Measurements from ENCODE around the gene PDE4D. TPM values are rescaled to one million over a fixed set of nuclear protein-coding genes. Genes with fewer than 3 reads are reported as not detected.

PDE4D gene
- total RNA-seq, 1 donor from 2014 or later = 14.2 TPM

- H3K4me1 Mint-ChIP-seq (ENCODE audit: low read depth, unreplicated experiment) = peaks cover 30% of the 10 kb centered on the region
- no peak for FAIRE-seq
- Histone ChIP-seq H3K36me3 (ENCODE audit: insufficient read depth, low read length) (no peaks in the 10 kb centered on the region), H3K9me3 (ENCODE audit: insufficient read depth, low read depth, low read length) (no peaks in the 10 kb centered on the region), H3K4me2 (ENCODE audit: low read length) (peak overlapping the region; percentile 94), H3K27ac (ENCODE audit: low read depth, low read length) (no peak overlapping the region), H3K27me3 (ENCODE audit: insufficient read depth, low read length) (peaks cover 5% of the 10 kb centered on the region), H3K4me1 (ENCODE audit: insufficient read depth, low read length) (peaks cover 31% of the 10 kb centered on the region), H3K4me3 (ENCODE audit: insufficient read depth, low read depth, low read length) (peak overlapping the region; percentile 69), H3K9ac (ENCODE audit: low read length) (peak overlapping the region; percentile 85), H3K79me2 (ENCODE audit: insufficient read depth, low read length) (no peaks in the 10 kb centered on the region), H4K20me1 (ENCODE audit: insufficient read depth, low read length) (no peaks in the 10 kb centered on the region), H2AFZ (ENCODE audit: low read depth, low read length) (peak overlapping the region; percentile 82)
- H3K27ac Mint-ChIP-seq (ENCODE audit: unreplicated experiment) = peak overlapping the region; percentile 87
- peak overlapping the region; percentile 91 for H3K4me3 Mint-ChIP-seq (ENCODE audit: unreplicated experiment)
- H3K27me3 Mint-ChIP-seq (ENCODE audit: low read depth, unreplicated experiment) = no peaks in the 10 kb centered on the region
- DNase-seq (ENCODE audit: low read depth) = no peak
- no peaks in the 10 kb centered on the region for H3K9me3 Mint-ChIP-seq (ENCODE audit: unreplicated experiment)
- H3K36me3 Mint-ChIP-seq (ENCODE audit: low read depth, unreplicated experiment) = no peaks in the 10 kb centered on the region
- TF ChIP-seq CTCF (IDR thresholded peaks at IDR 0.05; ENCODE audit: insufficient read depth, low read depth, low read length) = no peak
- no peak for TF ChIP-seq EZH2 (IDR thresholded peaks at IDR 0.05; ENCODE audit: insufficient read depth, low read length)
These were observed 855.4 kb downstream of the PDE4D start for GRCh38 chr5:59037941-59038797.

DNA sequence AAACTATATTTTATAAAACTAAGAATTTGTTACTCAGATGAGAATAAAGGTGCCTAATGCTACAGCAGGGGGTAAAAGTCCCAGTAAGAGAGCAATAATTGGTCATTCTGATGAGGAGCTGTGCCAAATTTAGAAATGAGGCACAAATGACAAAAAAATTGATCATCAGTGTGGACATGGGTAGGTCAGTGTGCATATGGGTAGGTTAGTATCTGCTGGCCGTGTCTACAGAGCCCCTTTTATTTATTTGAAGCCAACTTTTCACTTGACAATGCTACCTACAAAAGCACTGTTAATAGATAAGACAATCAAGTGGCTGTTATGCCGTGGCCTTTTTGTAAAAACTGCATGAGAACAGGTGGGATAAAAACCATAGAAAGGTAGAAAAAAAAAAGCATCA is 856.1 kb downstream of the PDE4D start:
- Mint-ChIP-seq H3K27ac (ENCODE audit: unreplicated experiment) (no peak overlapping the region), H3K27me3 (ENCODE audit: low read depth, unreplicated experiment) (no peaks in the 10 kb centered on the region), H3K36me3 (ENCODE audit: low read depth, unreplicated experiment) (no peaks in the 10 kb centered on the region), H3K9me3 (ENCODE audit: unreplicated experiment) (no peaks in the 10 kb centered on the region), H3K4me3 (ENCODE audit: unreplicated experiment) (peak overlapping the region; percentile 91), H3K4me1 (ENCODE audit: low read depth, unreplicated experiment) (peaks cover 27% of the 10 kb centered on the region)
- TF ChIP-seq CTCF (IDR thresholded peaks at IDR 0.05; ENCODE audit: insufficient read depth, low read depth, low read length) (no peak), EZH2 (IDR thresholded peaks at IDR 0.05; ENCODE audit: insufficient read depth, low read length) (no peak)
- FAIRE-seq (no peak), DNase-seq (ENCODE audit: low read depth) (no peak)
- no peak overlapping the region for H3K27ac ChIP-seq (ENCODE audit: low read depth, low read length)
- peaks cover 26% of the 10 kb centered on the region for H3K4me1 ChIP-seq (ENCODE audit: insufficient read depth, low read length)
- peak overlapping the region; percentile 94 for H3K4me2 ChIP-seq (ENCODE audit: low read length)
- H2AFZ ChIP-seq (ENCODE audit: low read depth, low read length) = no peak overlapping the region
- H3K27me3 ChIP-seq (ENCODE audit: insufficient read depth, low read length) = peaks cover 5% of the 10 kb centered on the region
- no peaks in the 10 kb centered on the region for H3K9me3 ChIP-seq (ENCODE audit: insufficient read depth, low read depth, low read length)
- no peaks in the 10 kb centered on the region for H3K79me2 ChIP-seq (ENCODE audit: insufficient read depth, low read length)
- no peaks in the 10 kb centered on the region for H3K36me3 ChIP-seq (ENCODE audit: insufficient read depth, low read length)
- no peak overlapping the region for H3K4me3 ChIP-seq (ENCODE audit: insufficient read depth, low read depth, low read length)
- no peaks in the 10 kb centered on the region for H4K20me1 ChIP-seq (ENCODE audit: insufficient read depth, low read length)
- no peak overlapping the region for H3K9ac ChIP-seq (ENCODE audit: low read length)

- Histone ChIP-seq H3K79me2 (ENCODE audit: insufficient read depth, low read length) (no peaks in the 10 kb centered on the region), H3K36me3 (ENCODE audit: insufficient read depth, low read length) (no peaks in the 10 kb centered on the region), H3K9me3 (ENCODE audit: insufficient read depth, low read depth, low read length) (no peaks in the 10 kb centered on the region), H3K4me2 (ENCODE audit: low read length) (no peak overlapping the region), H3K27ac (ENCODE audit: low read depth, low read length) (no peak overlapping the region), H3K9ac (ENCODE audit: low read length) (no peak overlapping the region), H3K27me3 (ENCODE audit: insufficient read depth, low read length) (peaks cover 5% of the 10 kb centered on the region), H3K4me1 (ENCODE audit: insufficient read depth, low read length) (peaks cover 22% of the 10 kb centered on the region), H2AFZ (ENCODE audit: low read depth, low read length) (no peak overlapping the region), H4K20me1 (ENCODE audit: insufficient read depth, low read length) (no peaks in the 10 kb centered on the region), H3K4me3 (ENCODE audit: insufficient read depth, low read depth, low read length) (no peak overlapping the region)
- TF ChIP-seq EZH2 (IDR thresholded peaks at IDR 0.05; ENCODE audit: insufficient read depth, low read length) (no peak), CTCF (IDR thresholded peaks at IDR 0.05; ENCODE audit: insufficient read depth, low read depth, low read length) (no peak)
- Mint-ChIP-seq H3K4me3 (ENCODE audit: unreplicated experiment) (peak overlapping the region; percentile 91), H3K9me3 (ENCODE audit: unreplicated experiment) (no peaks in the 10 kb centered on the region), H3K36me3 (ENCODE audit: low read depth, unreplicated experiment) (no peaks in the 10 kb centered on the region), H3K27ac (ENCODE audit: unreplicated experiment) (peak overlapping the region; percentile 98), H3K27me3 (ENCODE audit: low read depth, unreplicated experiment) (no peaks in the 10 kb centered on the region), H3K4me1 (ENCODE audit: low read depth, unreplicated experiment) (peaks cover 23% of the 10 kb centered on the region)
- no peak for DNase-seq (ENCODE audit: low read depth)
- no peak for FAIRE-seq
These were observed 856.5 kb downstream of the PDE4D start for GRCh38 chr5:59037041-59037440.

Measured in astrocyte (in vitro differentiated cells and primary cell).